Stimulated activated CD4-positive, alpha-beta T cell treated with anti-CD3 and anti-CD28 coated beads, Interleukin-2, amount 100 ng/mL, for 24 hours (primary cell): Measurements from ENCODE around the gene ZNF529.

Experiments
- DNase-seq, 2 donors: peaks; one replicate each; pipeline ENCODE4 v3.0.0-alpha.2; 2020

ZNF529 gene

DNA sequence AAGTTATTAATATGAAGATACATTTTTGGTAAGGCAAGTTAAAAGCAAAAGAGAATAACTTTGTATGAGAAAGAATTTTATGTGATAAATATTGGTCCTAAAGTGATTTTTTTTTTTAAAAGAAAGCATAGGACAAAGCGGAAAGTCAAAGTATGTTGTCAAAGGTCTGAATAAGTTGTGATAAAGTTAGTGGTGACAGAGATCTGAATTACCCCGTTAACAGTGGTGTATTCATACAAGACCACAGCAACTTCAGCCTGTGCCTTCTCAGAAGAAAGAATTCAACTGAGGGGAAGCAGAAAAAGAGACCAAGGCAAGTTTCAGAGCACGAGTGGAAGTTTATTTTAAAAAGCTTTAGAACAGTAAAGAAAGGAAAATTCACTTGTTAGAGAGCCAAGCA lies 64.8 kb downstream of the ZNF529 start:
- DNase-seq, result no peak

DNA sequence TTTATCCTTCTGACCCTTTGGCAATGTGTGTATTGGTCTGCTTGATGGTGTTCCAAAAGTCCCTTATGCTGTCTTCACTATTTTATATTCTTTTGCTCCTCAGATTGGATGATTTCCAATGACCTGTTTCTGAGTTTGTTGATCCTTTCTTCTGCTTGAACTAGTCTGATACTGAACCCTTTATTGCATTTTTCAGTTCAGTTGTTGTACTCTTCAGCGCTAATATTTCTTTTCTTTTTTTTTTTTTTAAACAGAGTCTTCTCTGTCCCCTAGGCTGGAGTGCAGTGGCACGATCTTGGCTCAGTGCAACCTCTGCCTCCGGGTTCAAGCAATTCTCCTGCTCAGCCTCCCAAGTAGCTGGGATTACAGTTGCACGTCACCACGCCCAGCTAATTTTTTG lies 71.1 kb downstream of the ZNF529 start:
- no peak for DNase-seq

DNA sequence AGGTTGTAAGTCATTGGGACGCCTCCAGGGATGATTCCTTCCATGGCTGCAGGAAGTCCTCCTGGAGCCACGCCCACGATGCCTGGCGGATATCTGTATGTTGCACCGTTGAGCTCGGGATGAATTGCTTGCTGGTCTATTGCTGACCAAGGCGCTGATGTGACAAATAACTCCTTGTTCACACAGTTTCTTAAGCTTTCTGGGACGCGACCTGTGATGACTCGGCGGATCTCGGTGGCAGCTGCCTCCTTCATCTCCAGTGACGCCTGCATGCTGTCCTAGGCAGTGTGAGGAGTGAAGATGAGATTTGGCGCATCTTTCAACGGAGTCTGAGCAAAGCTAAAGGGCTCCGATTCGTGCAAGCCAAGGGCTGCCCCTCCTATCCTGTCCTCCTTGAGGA lies 76.1 kb downstream of the ZNF529 start:
- DNase-seq, result no peak
